GM19239 (cell line): Measurements from ENCODE around the gene EIF3K.

Experiments used
- DNase-seq: peaks from one replicate; pipeline ENCODE4 v3.0.0; 2011; ENCODE audit warnings: low spot score; ENCODE audit not compliant: insufficient read length
- FAIRE-seq: peaks from 2 replicates; lab custom pipeline; 2011; peaks lifted over from hg19 to GRCh38; lab: Jason Lieb, UNC

Gene EIF3K

GRCh38 chr19:38648769-38649304, 29.8 kb downstream of the EIF3K start:
- FAIRE-seq (no peak), DNase-seq (no peak)

GRCh38 chr19:38649305-38650171, 30.6 kb downstream of the EIF3K start:
- no peak for DNase-seq
- FAIRE-seq, result no peak

GRCh38 chr19:38650172-38650775, 31.3 kb downstream of the EIF3K start:
- FAIRE-seq (no peak), DNase-seq (no peak)

GRCh38 chr19:38650911-38651584, 32.1 kb downstream of the EIF3K start:
- FAIRE-seq (no peak), DNase-seq (no peak)

GRCh38 chr19:38653028-38653571, 34.1 kb downstream of the EIF3K start:
- FAIRE-seq (no peak), DNase-seq (no peak)

- no peak for DNase-seq
- no peak for FAIRE-seq
Observed at GRCh38 chr19:38654628-38655055, 35.7 kb downstream of the EIF3K start.

GRCh38 chr19:38655148-38655824, 36.3 kb downstream of the EIF3K start:
- DNase-seq (no peak), FAIRE-seq (peak; percentile 65)

- DNase-seq (no peak), FAIRE-seq (no peak)
Observed at GRCh38 chr19:38656171-38656981, 37.4 kb downstream of the EIF3K start.

GRCh38 chr19:38657633-38658222, 38.7 kb downstream of the EIF3K start:
- no peak for DNase-seq
- FAIRE-seq, result no peak

- no peak for FAIRE-seq
Observed at GRCh38 chr19:38658462-38659306, 39.7 kb downstream of the EIF3K start.

GRCh38 chr19:38660724-38661123, 41.7 kb downstream of the EIF3K start:
- FAIRE-seq (no peak), DNase-seq (no peak)

More at GRCh38 chr19:38658462-38659306, 39.7 kb downstream of the EIF3K start:
- no peak for DNase-seq

GRCh38 chr19:38661136-38661535, 42.1 kb downstream of the EIF3K start:
- FAIRE-seq, result no peak
- no peak for DNase-seq

GRCh38 chr19:38661996-38662395, 43.0 kb downstream of the EIF3K start:
- DNase-seq, result no peak

GRCh38 chr19:38662537-38663155, 43.7 kb downstream of the EIF3K start:
- no peak for DNase-seq
- FAIRE-seq, result no peak

More at GRCh38 chr19:38661996-38662395, 43.0 kb downstream of the EIF3K start:
- FAIRE-seq, result no peak

GRCh38 chr19:38663156-38663651, 44.2 kb downstream of the EIF3K start:
- FAIRE-seq, result no peak
- no peak for DNase-seq

GRCh38 chr19:38663957-38664502, 45.0 kb downstream of the EIF3K start:
- FAIRE-seq (no peak), DNase-seq (no peak)
